ENCODE data around the gene RDX.

The RDX gene

DNA sequence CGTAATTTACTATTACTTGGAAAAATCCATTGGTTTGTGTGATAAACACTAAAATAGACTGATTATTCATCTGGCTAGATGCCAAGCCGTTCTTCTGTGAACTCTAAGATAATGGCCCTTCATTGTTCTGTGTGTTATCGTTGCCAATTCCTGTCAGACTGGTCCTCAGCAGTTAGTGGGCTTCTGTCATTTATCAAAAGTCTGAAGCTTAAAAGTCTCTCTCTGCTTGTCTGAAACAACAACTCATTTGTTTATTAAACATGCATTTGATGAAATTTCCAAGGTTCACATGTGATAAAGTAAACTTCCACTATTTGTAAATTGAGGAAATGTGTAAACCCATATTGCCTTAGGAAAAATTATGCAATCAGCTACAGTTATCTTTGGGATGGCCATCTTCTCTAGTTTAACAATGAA, 21.1 kb upstream of the RDX start:
- TF ChIP-seq, protein P1, sequence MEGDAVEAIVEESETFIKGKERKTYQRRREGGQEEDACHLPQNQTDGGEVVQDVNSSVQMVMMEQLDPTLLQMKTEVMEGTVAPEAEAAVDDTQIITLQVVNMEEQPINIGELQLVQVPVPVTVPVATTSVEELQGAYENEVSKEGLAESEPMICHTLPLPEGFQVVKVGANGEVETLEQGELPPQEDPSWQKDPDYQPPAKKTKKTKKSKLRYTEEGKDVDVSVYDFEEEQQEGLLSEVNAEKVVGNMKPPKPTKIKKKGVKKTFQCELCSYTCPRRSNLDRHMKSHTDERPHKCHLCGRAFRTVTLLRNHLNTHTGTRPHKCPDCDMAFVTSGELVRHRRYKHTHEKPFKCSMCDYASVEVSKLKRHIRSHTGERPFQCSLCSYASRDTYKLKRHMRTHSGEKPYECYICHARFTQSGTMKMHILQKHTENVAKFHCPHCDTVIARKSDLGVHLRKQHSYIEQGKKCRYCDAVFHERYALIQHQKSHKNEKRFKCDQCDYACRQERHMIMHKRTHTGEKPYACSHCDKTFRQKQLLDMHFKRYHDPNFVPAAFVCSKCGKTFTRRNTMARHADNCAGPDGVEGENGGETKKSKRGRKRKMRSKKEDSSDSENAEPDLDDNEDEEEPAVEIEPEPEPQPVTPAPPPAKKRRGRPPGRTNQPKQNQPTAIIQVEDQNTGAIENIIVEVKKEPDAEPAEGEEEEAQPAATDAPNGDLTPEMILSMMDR (IDR thresholded peaks at IDR 0.05; ENCODE audit: poor library complexity, severe bottlenecking) = no peak
- ATAC-seq (ENCODE audit: low read depth) = peak; percentile 61; the same call in 1 of the 3 replicates
- Histone ChIP-seq H3K9me3 (ENCODE audit: severe bottlenecking) (no peaks in the 10 kb centered on the region), H3K27me3 (ENCODE audit: insufficient read depth, poor library complexity, severe bottlenecking) (no peaks in the 10 kb centered on the region), H3K4me1 (ENCODE audit: insufficient read depth, poor library complexity, severe bottlenecking) (peaks cover 13% of the 10 kb centered on the region), H3K4me3 (ENCODE audit: severe bottlenecking) (no peak overlapping the region), H3K36me3 (ENCODE audit: low read depth) (no peaks in the 10 kb centered on the region), H3K27ac (ENCODE audit: poor library complexity, severe bottlenecking) (no peak overlapping the region)
- no peak for DNase-seq (ENCODE audit: low spot score)

DNA sequence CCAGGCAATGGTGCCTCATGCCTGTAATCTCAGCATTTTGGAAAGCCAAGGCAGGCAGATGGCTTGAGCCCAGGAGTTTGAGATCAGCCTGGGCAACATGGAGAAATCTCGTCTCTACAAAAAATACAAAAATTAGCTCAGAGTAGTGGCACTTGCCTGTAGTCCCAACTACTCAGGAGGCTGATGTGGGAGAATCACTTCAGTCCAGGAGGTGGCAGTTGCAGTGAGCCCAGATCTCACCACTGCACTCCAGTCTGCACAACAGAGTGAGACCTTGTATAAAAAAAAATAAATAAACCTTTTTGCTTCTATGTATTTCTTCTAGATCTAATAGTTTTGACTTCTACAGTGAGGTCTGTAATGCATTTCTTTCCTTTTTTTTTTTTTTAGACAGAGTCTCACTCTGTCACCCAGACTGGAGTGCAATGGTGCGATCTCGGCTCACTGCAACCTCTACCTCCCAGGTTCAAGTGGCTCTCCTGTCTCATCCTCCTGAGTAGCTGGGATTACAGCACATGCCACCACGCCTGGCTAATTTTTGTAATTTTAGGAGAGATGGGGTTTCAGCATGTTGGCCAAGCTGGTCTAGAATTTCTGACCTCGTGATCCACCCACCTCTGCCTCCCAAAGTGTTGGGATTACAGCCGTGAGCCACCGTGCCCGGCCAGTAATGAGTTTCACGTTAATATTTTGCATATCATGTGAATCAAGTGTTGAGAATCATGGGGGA, 18.1 kb upstream of the RDX start:
- no peak overlapping the region for H3K27ac ChIP-seq (ENCODE audit: poor library complexity, severe bottlenecking)
- no peak overlapping the region for H3K4me3 ChIP-seq (ENCODE audit: severe bottlenecking)
- TF ChIP-seq, protein P1 (IDR thresholded peaks at IDR 0.05; ENCODE audit: poor library complexity, severe bottlenecking) = no peak
- ATAC-seq (ENCODE audit: low read depth) (no peak), DNase-seq (ENCODE audit: low spot score) (no peak)
- peaks cover 26% of the 10 kb centered on the region for H3K4me1 ChIP-seq (ENCODE audit: insufficient read depth, poor library complexity, severe bottlenecking)
- no peaks in the 10 kb centered on the region for H3K9me3 ChIP-seq (ENCODE audit: severe bottlenecking)
- H3K27me3 ChIP-seq (ENCODE audit: insufficient read depth, poor library complexity, severe bottlenecking) = no peaks in the 10 kb centered on the region
- no peaks in the 10 kb centered on the region for H3K36me3 ChIP-seq (ENCODE audit: low read depth)

DNA sequence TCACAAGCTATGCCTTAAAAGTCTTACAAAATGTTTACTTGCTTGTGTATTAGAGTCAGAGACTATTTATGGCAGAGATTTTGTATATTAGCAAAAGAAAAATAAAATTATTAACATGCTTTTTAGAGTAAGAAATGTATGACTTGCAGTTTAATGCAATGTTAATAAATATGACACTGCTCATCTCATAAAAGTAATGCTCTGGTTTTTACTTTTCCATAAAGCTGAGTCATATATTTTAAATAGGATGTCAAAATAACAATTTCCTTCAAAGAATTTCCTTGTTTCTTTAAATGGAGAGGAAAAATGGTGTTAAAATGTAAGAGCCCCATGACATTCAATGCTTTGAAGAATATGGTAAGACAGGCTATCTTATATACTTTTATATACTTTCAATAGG, 16.3 kb upstream of the RDX start:
- ATAC-seq (ENCODE audit: low read depth) = no peak
- no peak for DNase-seq (ENCODE audit: low spot score)
- no peak overlapping the region for H3K4me3 ChIP-seq (ENCODE audit: severe bottlenecking)
- H3K4me1 ChIP-seq (ENCODE audit: insufficient read depth, poor library complexity, severe bottlenecking) = peaks cover 25% of the 10 kb centered on the region
- no peaks in the 10 kb centered on the region for H3K27me3 ChIP-seq (ENCODE audit: insufficient read depth, poor library complexity, severe bottlenecking)
- H3K27ac ChIP-seq (ENCODE audit: poor library complexity, severe bottlenecking) = peak overlapping the region; percentile 51
- H3K36me3 ChIP-seq (ENCODE audit: low read depth) = no peaks in the 10 kb centered on the region
- TF ChIP-seq, protein P1 (IDR thresholded peaks at IDR 0.05; ENCODE audit: poor library complexity, severe bottlenecking) = no peak
- no peaks in the 10 kb centered on the region for H3K9me3 ChIP-seq (ENCODE audit: severe bottlenecking)

DNA sequence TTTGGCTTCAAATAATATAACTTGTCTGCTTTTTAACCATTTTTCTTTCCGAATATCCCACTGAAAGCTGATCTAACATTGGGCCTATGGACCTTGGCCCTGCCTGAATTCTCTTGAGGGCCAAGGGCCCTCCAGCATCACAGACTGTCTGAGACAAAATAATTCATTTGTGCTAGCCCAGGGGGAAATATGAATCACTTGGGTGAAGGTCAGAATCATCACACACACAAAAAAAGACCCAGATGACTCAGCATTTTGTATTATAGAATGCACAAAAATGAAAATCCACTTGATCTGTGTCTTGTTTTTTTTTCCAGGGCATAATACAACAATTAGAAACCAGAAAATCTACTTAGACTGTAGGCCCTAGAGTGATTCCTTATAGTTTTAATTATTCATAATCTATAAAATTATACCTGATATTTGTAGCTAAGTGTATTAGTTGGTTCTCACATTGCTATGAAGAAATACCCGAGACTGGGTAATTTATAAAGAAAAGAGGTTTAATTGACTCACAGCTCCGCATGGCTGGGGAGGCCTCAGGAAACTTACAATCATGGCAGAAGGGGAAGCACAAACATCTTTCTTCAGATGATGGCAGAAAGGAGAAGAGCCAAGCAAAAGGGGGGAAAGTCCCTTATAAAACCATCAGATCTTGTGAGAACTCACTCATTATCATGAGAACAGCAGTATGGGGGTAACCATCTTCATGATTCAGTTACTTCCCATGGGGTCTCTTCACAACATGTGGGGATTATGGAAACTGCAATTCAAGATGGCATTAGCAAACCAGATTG, 15.6 kb upstream of the RDX start:
- Histone ChIP-seq H3K27ac (ENCODE audit: poor library complexity, severe bottlenecking) (peak overlapping the region; percentile 51), H3K4me1 (ENCODE audit: insufficient read depth, poor library complexity, severe bottlenecking) (peaks cover 19% of the 10 kb centered on the region), H3K36me3 (ENCODE audit: low read depth) (no peaks in the 10 kb centered on the region), H3K4me3 (ENCODE audit: severe bottlenecking) (no peak overlapping the region), H3K9me3 (ENCODE audit: severe bottlenecking) (no peaks in the 10 kb centered on the region), H3K27me3 (ENCODE audit: insufficient read depth, poor library complexity, severe bottlenecking) (no peaks in the 10 kb centered on the region)
- ATAC-seq (ENCODE audit: low read depth) (peak; percentile 75), DNase-seq (ENCODE audit: low spot score) (no peak)
- TF ChIP-seq, protein P1 (IDR thresholded peaks at IDR 0.05; ENCODE audit: poor library complexity, severe bottlenecking) = no peak
